Smooth muscle cell of the brain vasculature (primary cell): ENCODE data around the gene ADISSP.
A peak's percentile ranks its signal among the peaks of the same experiment; 100 is the strongest.

Source experiments
- DNase-seq: peaks from one replicate; pipeline ENCODE4 v3.0.0-alpha.2; 2012; ENCODE audit warnings: low read depth, low spot score

ADISSP gene

DNA sequence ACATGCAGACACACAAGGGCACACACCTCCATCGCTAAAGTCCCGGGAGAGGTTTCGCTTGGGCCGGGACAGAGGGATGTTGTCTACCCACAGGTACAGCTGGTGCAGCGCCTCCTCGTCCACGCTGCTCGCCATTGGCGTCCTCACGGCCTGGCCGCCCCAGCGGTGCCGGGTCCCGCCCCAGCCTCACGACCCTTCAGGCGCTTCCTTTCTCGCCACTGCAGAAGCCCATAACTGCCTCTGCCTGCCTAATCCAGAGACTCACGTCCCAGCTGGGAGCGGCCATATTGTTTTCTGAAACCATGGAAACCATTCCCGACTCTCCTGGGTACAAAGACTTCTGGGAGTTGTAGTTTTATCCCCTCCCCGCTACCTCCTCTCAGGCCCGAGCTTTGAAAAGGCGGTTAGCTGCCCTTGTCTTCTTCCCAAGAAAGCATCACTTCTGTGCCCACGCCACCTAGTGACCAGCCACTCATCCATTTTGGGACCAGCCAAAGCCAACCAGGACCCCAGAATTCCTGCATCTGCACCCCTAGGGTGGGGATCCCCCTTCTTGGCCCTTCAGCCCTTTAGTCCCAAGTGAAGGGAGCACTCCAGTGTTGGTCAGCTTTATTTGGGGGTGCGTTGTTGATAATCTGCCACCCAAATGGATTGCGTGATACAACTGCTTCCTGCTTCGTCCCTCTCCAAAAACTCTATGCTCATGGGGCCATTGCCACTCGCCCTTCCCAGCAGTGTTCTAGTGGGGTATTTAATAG, 13.8 kb upstream of the ADISSP start, which contains the start of gene SPEF1:
Gene SPEF1 (minus strand): TSS at position 296 of the 758 bp plus-strand sequence. CDS start 161 bp downstream, at position 135.
- DNase-seq: peak; percentile 77

DNA sequence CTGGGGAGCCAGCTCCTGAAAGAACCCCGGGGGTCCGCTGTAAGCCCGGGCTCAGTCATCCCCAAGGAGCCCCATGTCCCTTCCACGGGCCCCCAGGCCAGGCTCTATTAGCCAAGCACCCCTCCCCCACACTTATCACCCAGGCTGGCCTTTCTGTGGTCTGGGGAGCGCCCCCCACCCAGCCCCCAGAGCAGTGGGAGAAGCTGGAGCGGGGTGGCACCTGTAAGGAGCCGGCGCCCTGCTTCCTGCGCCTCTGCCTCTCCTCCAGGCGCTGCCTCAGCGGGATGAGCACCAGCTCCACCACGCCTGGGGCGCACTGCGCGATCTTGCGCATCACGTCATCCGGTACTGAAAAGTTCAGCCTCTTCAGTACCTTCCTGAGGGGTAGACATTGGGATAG, 11.4 kb upstream of the ADISSP start:
- DNase-seq: no peak

DNA sequence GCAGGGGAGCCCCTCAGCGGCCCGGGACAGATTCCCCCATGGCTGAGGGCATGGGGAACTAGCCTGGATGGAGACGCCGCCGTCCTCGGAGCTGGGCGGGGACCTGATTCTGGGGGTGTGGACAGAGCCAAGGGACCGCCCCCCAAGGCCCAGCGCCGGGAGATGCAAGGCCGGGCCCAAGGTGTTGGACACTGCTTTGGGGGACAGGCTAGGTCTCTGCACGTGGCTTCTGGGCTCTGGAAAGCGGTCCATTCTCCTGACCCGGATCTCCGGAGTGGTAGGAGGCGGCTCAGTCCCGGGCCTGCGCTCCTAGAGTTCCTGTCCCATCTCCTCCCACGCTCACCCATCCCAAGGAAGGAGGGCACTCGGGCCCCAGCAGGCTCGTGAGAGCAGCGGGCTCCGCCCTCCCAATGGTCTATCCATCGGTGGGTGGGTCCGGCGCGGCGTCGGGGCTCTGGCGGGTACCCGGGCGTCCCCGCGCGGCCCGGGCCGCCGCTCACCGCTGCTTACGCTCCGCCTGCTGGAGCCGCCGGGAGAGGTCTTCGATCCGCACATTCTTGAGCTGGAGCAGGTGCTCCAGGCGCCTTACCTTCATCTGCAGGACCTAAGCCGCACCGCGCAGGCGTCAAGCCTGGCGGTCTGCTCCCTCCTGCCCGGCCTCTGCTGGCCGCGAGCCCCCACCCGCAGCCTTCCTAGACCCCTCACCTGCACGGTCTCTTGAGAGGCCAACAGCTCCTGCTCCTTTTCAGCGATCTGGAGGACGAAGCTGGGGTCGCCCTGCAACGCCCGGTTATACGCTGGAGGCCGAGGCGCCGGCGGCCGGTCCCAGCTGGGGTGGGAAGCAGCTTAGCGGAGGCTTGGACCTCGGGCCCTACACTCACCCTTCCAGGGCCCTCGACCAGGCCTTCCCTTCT, 10.4 kb upstream of the ADISSP start:
- DNase-seq: no peak

DNA sequence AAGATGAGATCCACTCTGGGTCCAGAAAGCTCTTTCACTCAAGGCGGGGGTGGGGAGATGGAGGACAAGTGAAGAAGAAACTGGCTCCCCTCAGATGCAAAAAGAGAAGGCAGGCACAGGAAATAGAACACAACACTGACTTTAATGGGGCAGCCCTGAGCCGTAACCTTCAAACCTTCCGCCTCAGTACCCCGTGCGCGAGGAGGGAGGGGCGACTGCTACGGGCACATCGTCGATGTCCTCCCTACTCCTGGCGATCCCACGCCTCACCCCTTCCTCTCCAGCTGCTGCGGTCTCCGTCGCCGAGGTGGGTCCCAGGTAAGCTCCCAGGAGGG, 9.8 kb upstream of the ADISSP start:
- DNase-seq: no peak

DNA sequence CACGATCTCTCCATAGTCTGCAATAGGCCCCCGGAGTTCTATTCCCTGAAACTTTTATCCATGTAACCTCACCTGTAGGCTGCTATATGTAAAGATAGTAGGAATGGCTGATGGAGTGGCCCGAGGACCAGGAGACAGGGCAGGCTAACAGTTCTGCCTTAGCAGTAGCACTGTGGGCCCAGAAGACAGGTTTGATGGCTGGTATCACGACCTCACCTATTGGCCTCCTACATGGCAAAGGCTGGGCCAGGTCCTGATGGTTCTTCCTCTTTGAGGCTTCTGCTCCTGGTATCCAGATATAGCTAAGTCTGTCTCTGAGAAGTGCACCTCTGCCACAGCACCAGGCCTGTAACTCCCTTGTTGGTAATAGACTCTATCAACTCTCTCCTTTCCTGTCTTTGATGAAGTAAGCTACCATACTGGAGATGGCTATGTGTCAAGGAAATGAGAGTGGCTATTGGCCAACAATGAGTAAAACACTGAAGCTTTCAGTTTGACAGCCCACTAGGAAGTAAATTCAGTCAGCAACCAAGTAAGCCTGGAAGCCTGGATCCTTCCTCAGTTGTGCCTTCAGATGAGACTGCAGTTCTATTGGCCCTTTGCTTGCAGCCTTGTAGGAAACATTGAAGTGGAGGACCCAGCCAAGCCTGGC, 8.0 kb upstream of the ADISSP start:
- DNase-seq: no peak

DNA sequence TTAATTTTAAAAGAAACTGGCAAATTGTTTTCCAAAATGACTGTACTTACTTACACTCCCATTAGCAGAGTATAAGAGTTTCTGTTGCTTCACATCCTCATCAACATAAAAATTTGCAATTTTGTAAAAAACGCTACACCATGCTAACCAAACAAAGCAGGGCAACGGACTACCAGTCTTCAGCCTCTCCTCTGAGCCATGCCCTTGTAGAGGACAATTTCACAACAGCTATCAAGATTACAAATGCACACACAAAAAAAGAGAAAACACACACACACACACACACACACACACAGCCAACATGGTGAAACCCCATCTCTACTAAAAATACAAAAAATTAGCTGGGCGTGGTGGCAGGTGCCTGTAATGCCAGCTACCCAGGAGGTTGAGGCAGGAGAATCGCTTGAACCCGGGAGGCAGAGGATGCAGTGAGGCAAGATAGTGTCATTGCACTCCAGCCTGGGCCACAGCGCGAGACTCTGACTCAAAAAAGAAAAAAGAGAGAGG, 4.1 kb upstream of the ADISSP start:
- no peak for DNase-seq

DNA sequence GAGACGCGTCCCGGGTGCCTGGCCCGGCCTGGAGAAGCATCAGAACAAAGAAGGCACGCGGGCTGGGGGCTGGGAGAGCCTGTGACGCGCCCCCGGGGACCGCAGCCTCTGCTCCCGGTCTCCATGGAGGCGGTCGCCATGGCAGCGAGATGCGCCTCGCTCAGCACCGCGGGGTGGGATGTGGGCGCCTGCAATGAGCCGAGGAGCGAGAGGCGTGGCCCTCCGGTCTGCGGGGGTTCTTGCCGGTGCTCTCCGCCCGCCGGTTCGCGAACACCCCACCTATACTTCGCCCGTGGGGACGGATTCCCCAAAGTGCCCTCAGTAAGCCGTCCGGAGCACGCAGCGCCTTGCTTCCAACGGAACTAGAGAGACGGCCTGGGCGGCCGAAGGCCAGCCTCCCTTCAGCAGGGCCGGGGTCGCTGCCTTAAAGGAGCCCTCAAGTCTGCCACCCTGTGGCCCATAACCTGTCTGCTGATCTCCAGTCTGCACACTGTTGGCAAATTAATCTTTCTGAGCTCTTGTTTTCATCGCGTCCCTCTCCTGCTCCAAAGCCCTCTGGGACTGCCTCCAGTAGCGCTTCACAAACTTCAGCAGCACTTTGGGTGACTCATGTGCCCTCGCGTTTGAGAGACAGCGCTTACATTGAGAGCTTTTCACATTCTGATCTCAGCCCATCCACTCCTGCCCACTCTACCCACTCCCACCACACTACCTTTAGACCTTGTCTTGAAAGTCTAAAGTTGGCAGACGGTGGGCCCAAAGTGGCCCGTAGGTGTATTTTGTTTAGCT, 983 bp upstream of the ADISSP start:
- peak; percentile 35 for DNase-seq

DNA sequence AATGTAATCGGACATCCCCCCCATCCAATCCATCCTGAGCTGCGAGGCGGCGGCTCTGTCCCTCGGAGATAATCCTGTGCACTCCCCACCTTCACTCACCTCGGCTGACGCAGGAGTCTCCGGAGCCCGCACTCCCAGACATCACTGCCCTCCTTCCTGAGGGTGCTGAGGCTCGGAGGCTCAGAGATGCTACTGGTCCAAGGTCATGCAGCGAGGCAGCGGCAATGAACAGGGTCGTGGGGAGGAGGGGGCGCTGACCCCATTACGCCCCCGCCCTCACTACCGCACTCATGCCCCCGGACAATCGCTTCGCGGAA, 485 bp downstream of the ADISSP start:
- no peak for DNase-seq

DNA sequence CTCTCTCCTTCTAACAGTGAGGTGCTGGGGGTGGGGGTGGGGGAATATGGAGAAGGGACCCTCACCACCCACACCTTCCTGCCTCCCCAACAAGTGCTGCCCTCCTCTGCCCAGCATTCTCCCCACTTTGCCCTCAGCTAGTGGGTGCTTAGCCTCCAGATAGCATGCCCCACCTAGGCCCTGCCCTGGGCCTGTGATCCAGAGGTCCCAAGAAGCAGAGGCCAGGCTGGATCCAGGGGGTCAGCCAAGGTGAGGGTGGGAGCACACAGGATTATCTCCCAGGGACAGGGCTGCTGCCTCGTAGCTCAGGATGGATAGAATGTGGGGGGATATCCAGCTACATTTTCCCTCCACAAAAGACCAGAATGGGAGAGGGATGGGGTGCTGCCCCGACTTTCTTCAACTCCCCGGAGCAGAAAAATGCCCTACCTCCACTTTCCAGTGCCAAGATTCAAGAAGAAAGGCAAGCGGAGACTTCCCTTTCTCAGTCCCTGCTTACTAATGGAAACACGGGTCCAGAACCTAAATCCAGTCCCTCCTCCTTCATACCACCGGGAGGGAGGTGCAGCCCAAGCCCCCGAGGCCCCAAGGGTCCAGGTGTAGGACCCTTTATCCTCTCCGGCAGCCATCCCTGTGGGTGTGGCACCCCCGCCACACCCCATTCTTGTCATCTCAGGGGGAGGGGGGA, 987 bp downstream of the ADISSP start:
- no peak for DNase-seq

DNA sequence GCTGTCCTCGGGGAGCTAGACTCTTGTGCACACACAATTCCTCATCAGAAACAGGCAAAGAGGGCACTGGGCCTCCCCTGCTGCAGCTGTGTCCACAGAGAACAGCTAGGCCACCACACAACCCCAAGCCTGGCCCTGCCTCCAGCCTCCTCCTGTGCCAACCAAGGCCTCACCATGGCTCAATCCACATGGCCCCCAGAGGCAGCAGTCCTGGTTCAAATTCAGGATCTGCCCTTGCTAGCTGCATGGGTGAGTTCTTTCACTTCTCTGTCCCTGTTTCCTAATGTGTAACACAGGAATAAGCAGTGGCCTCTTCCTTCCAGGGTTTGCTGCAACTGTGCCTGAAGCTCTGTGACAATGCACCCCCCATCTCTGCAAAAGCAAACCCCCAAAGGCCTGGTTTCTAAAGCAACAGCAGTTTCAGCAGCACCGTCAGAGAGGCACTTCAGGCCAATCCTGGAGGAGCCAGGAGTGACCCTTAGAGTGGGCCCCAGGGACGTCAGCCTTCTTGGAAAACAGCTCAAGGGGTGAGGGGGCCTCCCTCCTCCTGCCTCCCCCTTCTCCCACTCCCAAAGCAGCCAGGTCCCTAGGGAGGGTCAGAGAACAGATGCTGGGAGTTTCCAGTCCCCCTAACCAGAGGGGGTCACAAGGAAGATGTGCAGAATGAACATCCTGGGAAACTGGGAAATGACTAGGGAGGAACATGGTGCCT, 2.2 kb downstream of the ADISSP start:
- DNase-seq: no peak

DNA sequence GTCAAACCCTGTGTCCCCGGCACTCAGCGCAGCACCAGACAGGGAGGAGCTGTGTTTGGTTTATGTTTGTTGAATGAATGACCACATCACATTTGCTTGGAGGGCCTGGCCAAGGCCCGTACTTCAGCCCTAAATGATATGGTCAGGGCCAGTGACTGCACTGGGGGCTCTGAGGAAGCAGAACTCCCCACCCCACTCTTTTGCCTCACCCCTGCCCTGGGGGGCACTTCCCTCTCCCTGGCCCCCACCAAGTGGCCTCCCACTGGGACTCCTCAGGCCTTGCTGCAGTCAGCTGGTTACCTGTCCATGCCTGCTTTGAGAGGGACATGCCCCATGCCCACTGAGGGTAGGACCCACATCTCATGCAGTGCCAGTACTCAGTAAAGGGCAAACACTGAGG, 2.9 kb downstream of the ADISSP start:
- no peak for DNase-seq

DNA sequence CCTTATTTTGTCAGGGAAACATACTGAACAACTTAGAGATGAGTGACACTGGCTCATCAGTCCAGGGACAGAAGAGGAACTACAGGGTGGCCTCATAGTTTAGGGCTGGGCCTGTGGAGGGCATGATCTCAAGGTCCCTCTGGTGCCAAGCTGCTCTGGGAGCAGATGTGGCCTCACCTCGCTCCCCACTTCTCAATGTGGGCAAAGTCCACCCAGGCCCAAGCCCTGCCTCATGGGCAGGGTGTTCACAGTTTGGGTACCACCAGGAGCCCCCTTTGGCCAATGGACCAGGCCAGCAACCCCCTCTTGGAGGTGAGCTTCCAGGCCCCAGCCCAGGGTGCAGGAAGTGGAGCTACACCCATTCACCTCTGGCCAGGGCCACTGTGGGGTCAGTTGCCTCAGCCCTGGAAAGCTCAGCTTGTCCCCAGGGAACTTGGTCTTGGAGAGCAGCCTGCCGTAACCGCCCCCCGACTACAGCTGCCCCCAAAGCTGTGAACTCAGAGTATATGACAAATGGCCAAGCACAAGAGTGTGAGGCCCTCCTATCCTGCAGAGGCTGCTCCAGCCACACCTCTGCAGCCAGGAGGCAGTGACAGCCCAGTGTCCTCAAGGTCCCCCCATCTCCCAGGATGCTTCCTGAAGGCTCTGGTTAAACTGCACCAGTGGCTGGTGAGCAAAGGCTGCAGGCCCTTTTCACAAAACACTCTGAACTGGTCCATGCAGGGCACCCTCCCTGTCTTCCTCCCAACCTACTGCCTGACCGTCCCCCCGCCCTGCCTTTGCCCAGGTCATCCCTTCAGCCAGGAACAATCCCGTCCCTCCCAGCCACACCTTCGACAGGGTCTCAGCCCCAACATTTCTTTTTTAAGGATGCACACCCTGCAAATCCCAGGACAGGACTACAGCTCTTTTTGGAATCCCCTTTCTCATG, 3.6 kb downstream of the ADISSP start:
- no peak for DNase-seq

DNA sequence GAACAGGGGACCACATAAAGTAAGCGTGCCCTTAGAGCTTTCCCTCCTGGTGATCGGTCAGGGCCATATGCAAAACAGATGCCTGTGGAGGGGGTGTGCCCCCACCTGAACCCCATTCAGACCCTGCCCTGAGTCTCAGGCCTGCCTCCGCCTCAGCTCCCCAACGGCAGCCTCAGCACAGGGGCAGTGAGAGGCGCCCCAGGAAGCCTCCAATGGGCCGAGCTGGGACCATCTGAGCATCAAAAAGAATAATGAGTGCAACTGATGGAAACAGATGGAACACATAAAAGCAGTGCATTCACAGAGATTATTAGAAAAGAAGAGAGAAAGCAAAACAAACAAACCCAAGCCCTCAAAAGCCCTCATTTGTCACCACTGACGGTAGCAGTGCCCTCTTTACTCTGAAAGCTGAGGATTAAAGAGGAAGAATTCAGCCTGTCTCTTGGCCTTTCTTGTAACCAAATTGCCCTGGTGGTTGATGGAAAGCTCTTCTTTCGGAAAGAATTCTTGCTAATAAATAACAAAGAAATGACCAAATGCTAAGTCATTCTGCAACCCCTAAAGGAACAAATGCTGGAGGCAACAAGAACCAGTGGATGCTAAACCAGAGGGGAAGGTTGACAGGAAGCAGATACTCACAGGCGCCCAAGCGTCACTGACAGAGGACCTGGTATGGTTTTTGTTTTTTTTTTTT, 6.8 kb downstream of the ADISSP start:
- no peak for DNase-seq

DNA sequence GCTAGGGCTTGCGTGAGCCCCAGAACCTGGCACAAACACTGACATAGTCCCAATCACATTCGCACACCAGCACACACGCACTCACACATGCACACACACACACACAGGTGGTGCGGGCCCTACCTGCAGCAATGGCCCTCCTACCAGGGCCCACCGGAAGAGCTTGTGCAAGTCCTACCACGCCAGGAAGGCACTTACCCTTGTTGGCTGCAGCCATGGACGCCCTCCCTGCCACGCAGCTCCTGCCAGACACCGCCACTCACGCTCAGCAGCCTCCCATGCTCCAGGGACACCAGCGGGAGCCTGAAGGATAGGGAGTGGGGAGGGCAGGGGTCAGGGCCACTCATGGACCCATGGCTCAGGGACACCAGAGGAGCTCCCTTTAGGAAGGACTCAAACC, 7.7 kb downstream of the ADISSP start:
- DNase-seq: no peak

DNA sequence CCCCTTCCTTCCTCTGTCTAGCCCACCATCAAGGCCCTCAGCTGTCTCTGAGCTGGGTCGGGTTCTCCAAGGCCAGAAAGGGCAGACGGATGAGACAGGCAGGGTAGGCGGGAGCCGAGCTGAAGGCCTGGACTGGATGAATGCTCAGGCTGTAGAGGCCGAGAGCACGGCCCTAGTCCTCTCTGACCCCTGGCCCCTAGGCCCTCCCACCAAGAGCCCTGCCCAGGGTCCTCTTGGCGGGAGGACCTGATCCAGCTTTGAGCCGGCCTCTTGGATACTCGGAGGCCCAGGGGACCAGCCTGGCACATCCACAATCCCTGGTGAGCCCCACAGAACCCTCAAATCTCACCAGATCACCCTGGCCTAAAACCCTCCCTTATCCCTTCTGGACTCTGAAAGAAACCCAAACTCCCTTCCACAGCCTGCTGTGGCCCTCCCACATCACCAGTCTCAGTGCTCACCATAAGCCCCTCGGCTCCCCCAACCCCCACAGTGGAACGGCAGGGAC, 8.2 kb downstream of the ADISSP start:
- no peak for DNase-seq

DNA sequence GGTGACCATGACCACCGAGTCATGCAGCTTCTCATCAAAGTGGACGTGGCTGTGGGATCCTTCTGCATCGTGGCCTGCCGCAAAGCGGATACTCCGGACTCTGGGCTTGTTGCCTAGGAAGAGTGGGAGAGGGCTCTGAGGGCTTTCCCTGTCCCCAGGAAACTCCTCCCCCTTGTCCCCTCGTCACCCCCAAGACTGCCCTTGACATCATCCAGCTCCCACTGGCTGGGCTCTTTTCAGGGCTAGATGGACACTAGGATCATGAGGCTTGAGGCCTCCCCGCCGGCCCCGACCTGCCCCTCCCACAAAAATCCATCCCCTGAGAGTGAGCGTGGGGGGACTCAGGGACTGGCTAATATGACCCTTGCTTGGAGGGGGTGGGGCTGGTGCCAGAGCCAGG, 9.0 kb downstream of the ADISSP start:
- DNase-seq: no peak

DNA sequence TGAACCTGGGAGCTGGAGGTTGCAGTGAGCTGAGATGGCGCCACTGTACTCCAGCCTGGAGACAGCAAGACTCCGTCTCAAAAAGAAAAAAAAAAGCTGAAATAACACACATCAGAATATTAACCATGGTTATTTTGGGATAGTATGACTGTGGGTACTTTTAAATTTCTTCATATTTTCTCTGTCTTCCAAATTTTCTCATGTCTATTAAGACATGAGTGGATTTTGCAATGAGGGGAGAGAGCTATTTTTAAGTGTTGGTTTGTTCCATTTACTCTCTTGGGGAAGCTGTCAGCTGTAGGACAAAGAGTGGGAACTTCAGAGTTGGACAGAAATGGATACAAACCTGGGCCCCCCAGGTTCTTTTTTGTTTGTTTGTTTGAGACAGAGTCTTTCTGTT, 10.3 kb downstream of the ADISSP start:
- no peak for DNase-seq

DNA sequence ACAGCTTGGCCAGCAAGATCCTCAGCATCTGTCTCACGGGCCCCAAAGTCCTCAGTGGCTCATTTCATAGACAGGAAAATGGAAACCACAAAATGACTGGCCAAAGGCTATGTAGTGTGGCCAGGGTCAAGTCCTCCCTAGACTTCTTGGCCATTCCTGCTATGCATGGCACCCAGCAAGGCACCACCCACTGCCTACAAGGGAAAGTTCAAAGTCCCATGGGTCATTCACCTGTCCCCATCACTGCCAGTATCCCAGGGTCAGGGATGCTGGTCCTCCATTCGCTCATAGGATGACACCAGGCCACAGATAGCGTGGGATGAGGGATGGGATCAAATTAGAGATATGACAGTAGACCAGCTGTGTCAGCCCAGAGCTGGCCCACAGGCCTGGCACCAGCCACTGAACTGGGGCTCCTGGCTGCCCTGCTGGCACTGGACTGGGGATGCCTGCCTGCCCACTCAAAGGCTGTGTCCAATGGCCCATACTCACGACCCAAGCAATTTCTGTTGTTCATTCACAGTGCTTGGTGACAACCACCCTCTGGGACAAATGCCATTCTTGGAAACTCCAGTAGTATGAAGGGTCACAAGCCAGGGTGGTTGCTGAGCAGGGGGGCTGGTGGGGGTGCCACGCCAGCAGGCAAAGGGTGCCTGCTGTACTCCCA, 11.6 kb downstream of the ADISSP start:
- DNase-seq: no peak
